Small intestine (tissue), 7 donors: ENCODE results near the gene NR6A1. TPM values are rescaled to one million over a fixed set of nuclear protein-coding genes. Genes with fewer than 3 reads are reported as not detected.

Source experiments
- DNase-seq, 2 donors: peaks; one replicate each; pipeline versions ENCODE4 v3.0.0 to v3.0.0-alpha.2; 2013
- FAIRE-seq: peaks from 2 replicates; lab custom pipeline; 2012; peaks lifted over from hg19 to GRCh38; lab: Jason Lieb, UNC
- H3K27ac ChIP-seq, 3 donors: one replicate each; pipeline ENCODE4 v1.5.1; 2013; ENCODE audit warnings: low read length in 2 of 3, mild to moderate bottlenecking in 2 of 3, control low read depth in 1 of 3, inconsistent platforms in 1 of 3, low read depth in 1 of 3, moderate library complexity in 1 of 3
- H3K27me3 ChIP-seq, 3 donors: one replicate each; pipeline ENCODE4 v1.6.1; 2013; ENCODE audit warnings: low read length in 3 of 3, inconsistent platforms in 1 of 3; ENCODE audit not compliant: control insufficient read depth in 3 of 3, insufficient read depth in 3 of 3
- H3K36me3 ChIP-seq, 3 donors: one replicate each; pipeline ENCODE4 v1.6.1; 2013; ENCODE audit warnings: low read length in 3 of 3, inconsistent platforms in 1 of 3, low read depth in 1 of 3, mild to moderate bottlenecking in 1 of 3, moderate library complexity in 1 of 3; ENCODE audit not compliant: control insufficient read depth in 3 of 3, insufficient read depth in 2 of 3
- H3K4me1 ChIP-seq, 3 donors: one replicate each; pipeline ENCODE4 v1.6.1; 2013; ENCODE audit warnings: low read length in 2 of 3, inconsistent platforms in 1 of 3, low read depth in 1 of 3, mild to moderate bottlenecking in 1 of 3, moderate library complexity in 1 of 3; ENCODE audit not compliant: control insufficient read depth in 3 of 3, insufficient read depth in 2 of 3
- H3K4me3 ChIP-seq, 3 donors: one replicate each; pipeline ENCODE4 v1.5.1; 2013; ENCODE audit warnings: low read length in 3 of 3, control low read depth in 1 of 3, inconsistent platforms in 1 of 3, low read depth in 1 of 3, mild to moderate bottlenecking in 1 of 3, moderate library complexity in 1 of 3
- H3K9me3 ChIP-seq, 2 donors: one replicate each; pipeline ENCODE4 v1.6.1; 2013; ENCODE audit warnings: low read depth in 1 of 2, low read length in 1 of 2; ENCODE audit not compliant: control insufficient read depth in 2 of 2, insufficient read depth in 1 of 2
- WGBS, 3 donors: extraction: QIAGEN DNeasy Blood & Tissue Kit; methylation state at CpG; one replicate each; pipeline ENCODE4 v1.1.7; 2013; 5-methylcytosine and 5-hydroxymethylcytosine counted together
- polyA plus RNA-seq, 4 donors: library from polyadenylated mRNA; stranded (reverse) in 3 of 4; unstranded in 1 of 4; fragments of 200-250 nt in 3 of 4; fragments of 120-200 nt in 1 of 4; gene quantifications; one replicate each; pipeline versions ENCODE4 v1.2.1 to v1.2.3, GENCODE V29; 2013
- donor health status: healthy with polysubstance abuse.
- donor health status: control.
- donor health status: control.
- donor health status: Bipolar disorder and iron deficiency.
- donor health status: healthy.

NR6A1 gene
- polyA plus RNA-seq, 4 donors: 2.3 to 6.0 (median 4.0) TPM

GRCh38 chr9:124800306-124801259, 29.5 kb upstream of the NR6A1 start:
- no peaks in the 10 kb centered on the region for H3K9me3 ChIP-seq
- no peaks in the 10 kb centered on the region for H3K27me3 ChIP-seq
- 65 to 72% (median 67%) methylated on average over 15 of the region's 15 CpGs for WGBS, 3 donors
- H3K36me3 ChIP-seq: peaks cover 0 to 10% (median 0%) of the 10 kb centered on the region in 3 donors
- FAIRE-seq (no peak), DNase-seq (no peak)
- H3K4me1 ChIP-seq: no peaks in the 10 kb centered on the region
- no peak overlapping the region for H3K27ac ChIP-seq
- no peak overlapping the region for H3K4me3 ChIP-seq

- FAIRE-seq (no peak), DNase-seq (no peak)
- H3K4me1 ChIP-seq: peaks cover 0 to 6% (median 0%) of the 10 kb centered on the region in 3 donors
- 75 to 89% (median 85%) methylated on average over 12 to 13 of the region's 13 CpGs for WGBS, 3 donors
- H3K4me3 ChIP-seq: no peak overlapping the region
- no peaks in the 10 kb centered on the region for H3K27me3 ChIP-seq
- H3K27ac ChIP-seq: no peak overlapping the region
- no peaks in the 10 kb centered on the region for H3K9me3 ChIP-seq
- peaks cover 0 to 10% (median 0%) of the 10 kb centered on the region in 3 donors for H3K36me3 ChIP-seq
Measured at GRCh38 chr9:124799274-124800006, 28.3 kb upstream of the NR6A1 start.

- no peak for FAIRE-seq
- H3K27ac ChIP-seq: no peak overlapping the region
Measured at GRCh38 chr9:124797343-124798103, 26.4 kb upstream of the NR6A1 start.

GRCh38 chr9:124795881-124796431, 24.8 kb upstream of the NR6A1 start:
- H3K36me3 ChIP-seq: peaks cover 0 to 12% (median 0%) of the 10 kb centered on the region in 3 donors
- no peak overlapping the region for H3K4me3 ChIP-seq
- no peaks in the 10 kb centered on the region for H3K9me3 ChIP-seq
- FAIRE-seq (no peak), DNase-seq (no peak)
- no peaks in the 10 kb centered on the region for H3K27me3 ChIP-seq
- 52 to 78% (median 62%) methylated on average over 6 to 9 of the region's 9 CpGs for WGBS, 3 donors
- peaks cover 0 to 12% (median 0%) of the 10 kb centered on the region in 3 donors for H3K4me1 ChIP-seq
- peak overlapping the region in 1 of 3 donors; percentile 13 for H3K27ac ChIP-seq

More at GRCh38 chr9:124797343-124798103, 26.4 kb upstream of the NR6A1 start:
- Histone ChIP-seq H3K9me3 (no peaks in the 10 kb centered on the region), H3K36me3 (peaks cover 0 to 10% (median 0%) of the 10 kb centered on the region in 3 donors), H3K4me3 (no peak overlapping the region), H3K4me1 (peaks cover 0 to 10% (median 0%) of the 10 kb centered on the region in 3 donors), H3K27me3 (no peaks in the 10 kb centered on the region)
- no peak for DNase-seq
- WGBS, 3 donors: 68 to 80% (median 79%) methylated on average over 10 of the region's 10 CpGs

GRCh38 chr9:124794902-124795491, 23.9 kb upstream of the NR6A1 start:
- DNase-seq: peak; percentile 61 to 62
- H3K36me3 ChIP-seq: peaks cover 0 to 12% (median 0%) of the 10 kb centered on the region in 3 donors
- WGBS, 3 donors: 46 to 70% (median 62%) methylated on average over 11 of the region's 11 CpGs
- H3K4me3 ChIP-seq: peak overlapping the region in 1 of 3 donors; percentile 3
- H3K4me1 ChIP-seq: peaks cover 0 to 12% (median 0%) of the 10 kb centered on the region in 3 donors
- H3K9me3 ChIP-seq: no peaks in the 10 kb centered on the region
- H3K27ac ChIP-seq: no peak overlapping the region
- FAIRE-seq: no peak
- no peaks in the 10 kb centered on the region for H3K27me3 ChIP-seq

- 75 to 92% (median 75%) methylated on average over 8 to 9 of the region's 9 CpGs for WGBS, 3 donors
- Histone ChIP-seq H3K27me3 (no peaks in the 10 kb centered on the region), H3K4me3 (no peak overlapping the region), H3K27ac (no peak overlapping the region), H3K36me3 (peaks cover 0 to 6% (median 0%) of the 10 kb centered on the region in 3 donors), H3K4me1 (peaks cover 0 to 12% (median 0%) of the 10 kb centered on the region in 3 donors), H3K9me3 (no peaks in the 10 kb centered on the region)
- DNase-seq (no peak), FAIRE-seq (no peak)
Measured at GRCh38 chr9:124793015-124793541, 22.0 kb upstream of the NR6A1 start.

- WGBS, 3 donors: 73 to 89% (median 84%) methylated on average over 8 of the region's 8 CpGs
- Histone ChIP-seq H3K4me3 (no peak overlapping the region), H3K9me3 (no peaks in the 10 kb centered on the region), H3K36me3 (peaks cover 0 to 6% (median 0%) of the 10 kb centered on the region in 3 donors), H3K4me1 (peaks cover 0 to 12% (median 0%) of the 10 kb centered on the region in 3 donors), H3K27me3 (no peaks in the 10 kb centered on the region), H3K27ac (no peak overlapping the region)
- peak in 1 of 2 donors; percentile 46 for DNase-seq
- FAIRE-seq: no peak
Measured at GRCh38 chr9:124792257-124793014, 21.3 kb upstream of the NR6A1 start.
